Right cardiac atrium (tissue), 5 donors: ENCODE results near the gene HRH4. TPM values are rescaled to one million over a fixed set of nuclear protein-coding genes. Genes with fewer than 3 reads are reported as not detected.

Source experiments
- ATAC-seq, 2 donors: fragments of 200-7000 bp; cut with Tn5 transposase; one replicate each; pipeline versions ENCODE4 v1.8.0 to v1.9.1; 2020; ENCODE audit warnings: moderate library complexity in 2 of 2, mild to moderate bottlenecking in 1 of 2
- DNase-seq, 3 donors: peaks; one replicate each; pipeline ENCODE4 v3.0.0-alpha.2; 2020
- H3K27ac ChIP-seq: one replicate; pipeline ENCODE4 v1.5.1; 2013; ENCODE audit warnings: mild to moderate bottlenecking, low read length, control low read depth, moderate library complexity
- H3K27me3 ChIP-seq: one replicate; pipeline ENCODE4 v1.6.1; 2013; ENCODE audit not compliant: control insufficient read depth, insufficient read depth
- H3K4me1 ChIP-seq: one replicate; pipeline ENCODE4 v1.6.1; 2013; ENCODE audit warnings: low read length; ENCODE audit not compliant: control insufficient read depth, insufficient read depth
- H3K4me3 ChIP-seq: one replicate; pipeline ENCODE4 v1.5.1; 2013; ENCODE audit warnings: low read length, control low read depth
- H3K9me3 ChIP-seq: one replicate; pipeline ENCODE4 v1.6.1; 2013; ENCODE audit warnings: low read length; ENCODE audit not compliant: control insufficient read depth
- WGBS: extraction: QIAGEN DNeasy Blood & Tissue Kit; methylation state at CpG from one replicate; pipeline ENCODE4 v1.1.7; 2013; 5-methylcytosine and 5-hydroxymethylcytosine counted together
- intact Hi-C, 4 donors: fragments of 100-400 bp; cut with DNase I; formaldehyde crosslinking; loops; one replicate each; pipeline versions ENCODE4 v1.11.0 to v1.14.0; 2022 to 2023
- polyA plus RNA-seq: library from polyadenylated mRNA; stranded (reverse); fragments of 200-250 nt; gene quantifications from one replicate; pipeline ENCODE4 v1.2.3, GENCODE V29; 2013
- total RNA-seq, 4 donors: library from RNA; stranded (reverse); fragmentation: NEBNext Ultra II Directional; extraction: Animal tissue kit (Norgen Biotek cat#: 25700); gene quantifications; one replicate each; pipeline ENCODE4 v1.2.1, GENCODE V29; 2021
- donor health status: healthy with polysubstance abuse.
- donor health status: DM: no; HTN: yes; CAD: no.
- donor health status: DM: no; HTN: no; CAD: no.
- donor health status: DM: no; HTN: yes; CAD: no; lungs with severe emphysema.
- donor health status: DM: yes; HTN: yes; CAD: no.

Gene HRH4
- total and polyA plus RNA-seq, 5 donors, result not detected

- H3K27me3 ChIP-seq, result no peaks in the 10 kb centered on the region
Measured at GRCh38 chr18:24432618-24433017, 27.8 kb upstream of the HRH4 start.

GRCh38 chr18:24436939-24437338 lies 23.5 kb upstream of the HRH4 start:
- H3K27ac ChIP-seq, result no peak overlapping the region
- 83% methylated on average over 1 of the region's 1 CpG for WGBS
- H3K9me3 ChIP-seq, result no peaks in the 10 kb centered on the region
- no peak overlapping the region for H3K4me3 ChIP-seq
- H3K4me1 ChIP-seq, result no peaks in the 10 kb centered on the region
- DNase-seq, result no peak
- intact Hi-C loops, result no loop called here
- no peaks in the 10 kb centered on the region for H3K27me3 ChIP-seq
- no peak for ATAC-seq

More at GRCh38 chr18:24432618-24433017, 27.8 kb upstream of the HRH4 start:
- Histone ChIP-seq H3K27ac (no peak overlapping the region), H3K4me3 (no peak overlapping the region), H3K9me3 (no peaks in the 10 kb centered on the region), H3K4me1 (no peaks in the 10 kb centered on the region)
- ATAC-seq (no peak), DNase-seq (no peak)
- WGBS, result 95% methylated on average over 3 of the region's 3 CpGs
- intact Hi-C loops, result no loop called here

- no peak for DNase-seq
- H3K27me3 ChIP-seq, result no peaks in the 10 kb centered on the region
- ATAC-seq, result no peak
- H3K27ac ChIP-seq, result no peak overlapping the region
- no peak overlapping the region for H3K4me3 ChIP-seq
- intact Hi-C loops, result no loop called here
- no peaks in the 10 kb centered on the region for H3K4me1 ChIP-seq
- no peaks in the 10 kb centered on the region for H3K9me3 ChIP-seq
- 77% methylated on average over 2 of the region's 2 CpGs for WGBS
Measured at GRCh38 chr18:24443870-24444269, 16.6 kb upstream of the HRH4 start.

- no peaks in the 10 kb centered on the region for H3K27me3 ChIP-seq
- H3K4me3 ChIP-seq, result no peak overlapping the region
- intact Hi-C loops, result no loop called here
Measured at GRCh38 chr18:24446453-24446852, 14.0 kb upstream of the HRH4 start.

GRCh38 chr18:24446953-24447538 lies 13.4 kb upstream of the HRH4 start:
- DNase-seq, result no peak
- Histone ChIP-seq H3K27me3 (no peaks in the 10 kb centered on the region), H3K27ac (no peak overlapping the region), H3K4me1 (no peaks in the 10 kb centered on the region), H3K4me3 (no peak overlapping the region), H3K9me3 (no peaks in the 10 kb centered on the region)
- ATAC-seq, result no peak
- WGBS, result 89% methylated on average over 1 of the region's 1 CpG
- intact Hi-C loops, result no loop called here

More at GRCh38 chr18:24446453-24446852, 14.0 kb upstream of the HRH4 start:
- ATAC-seq (no peak), DNase-seq (no peak)
- whole genome bisulfite sequencing, result 92% methylated on average over 1 of the region's 1 CpG
- H3K27ac ChIP-seq, result no peak overlapping the region
- H3K9me3 ChIP-seq, result no peaks in the 10 kb centered on the region
- H3K4me1 ChIP-seq, result no peaks in the 10 kb centered on the region

GRCh38 chr18:24447961-24448360 lies 12.5 kb upstream of the HRH4 start:
- H3K27me3 ChIP-seq, result no peaks in the 10 kb centered on the region
- no peaks in the 10 kb centered on the region for H3K4me1 ChIP-seq
- ATAC-seq (no peak), DNase-seq (no peak)
- no peak overlapping the region for H3K4me3 ChIP-seq
- intact Hi-C loops, result no loop called here
- WGBS, result 93% methylated on average over 1 of the region's 1 CpG
- H3K27ac ChIP-seq, result no peak overlapping the region
- no peaks in the 10 kb centered on the region for H3K9me3 ChIP-seq

GRCh38 chr18:24456549-24456948 lies 3.9 kb upstream of the HRH4 start:
- Histone ChIP-seq H3K4me1 (no peaks in the 10 kb centered on the region), H3K27me3 (no peaks in the 10 kb centered on the region), H3K4me3 (no peak overlapping the region), H3K9me3 (no peaks in the 10 kb centered on the region), H3K27ac (no peak overlapping the region)
- intact Hi-C loops, result no loop called here
- ATAC-seq (no peak), DNase-seq (no peak)
- 93% methylated on average over 4 of the region's 4 CpGs for WGBS

GRCh38 chr18:24459772-24460171 lies 665 bp upstream of the HRH4 start:
- Histone ChIP-seq H3K27me3 (no peaks in the 10 kb centered on the region), H3K4me1 (no peaks in the 10 kb centered on the region), H3K4me3 (no peak overlapping the region), H3K27ac (no peak overlapping the region), H3K9me3 (no peaks in the 10 kb centered on the region)
- intact Hi-C loops, result no loop called here
- WGBS, result 83% methylated on average over 4 of the region's 4 CpGs
- ATAC-seq (no peak), DNase-seq (no peak)

GRCh38 chr18:24461996-24462395 lies 1.6 kb downstream of the HRH4 start:
- Histone ChIP-seq H3K9me3 (no peaks in the 10 kb centered on the region), H3K4me1 (no peaks in the 10 kb centered on the region), H3K27ac (no peak overlapping the region), H3K4me3 (no peak overlapping the region), H3K27me3 (no peaks in the 10 kb centered on the region)
- ATAC-seq (no peak), DNase-seq (no peak)
- WGBS, result 91% methylated on average over 8 of the region's 8 CpGs
- intact Hi-C loops, result no loop called here

GRCh38 chr18:24462838-24463775 lies 2.7 kb downstream of the HRH4 start:
- H3K4me3 ChIP-seq, result no peak overlapping the region
- H3K27ac ChIP-seq, result no peak overlapping the region
- 80% methylated on average over 5 of the region's 5 CpGs for WGBS
- ATAC-seq (no peak), DNase-seq (no peak)
- H3K27me3 ChIP-seq, result no peaks in the 10 kb centered on the region
- no peaks in the 10 kb centered on the region for H3K4me1 ChIP-seq
- intact Hi-C loops, result no loop called here
- H3K9me3 ChIP-seq, result no peaks in the 10 kb centered on the region

GRCh38 chr18:24465486-24465885 lies 5.0 kb downstream of the HRH4 start:
- H3K9me3 ChIP-seq, result no peaks in the 10 kb centered on the region
- no peak overlapping the region for H3K4me3 ChIP-seq
- no peaks in the 10 kb centered on the region for H3K27me3 ChIP-seq
- ATAC-seq, result no peak
- 80% methylated on average over 7 of the region's 7 CpGs for WGBS
- intact Hi-C loops, result no loop called here
- no peak for DNase-seq
- no peaks in the 10 kb centered on the region for H3K4me1 ChIP-seq
- H3K27ac ChIP-seq, result no peak overlapping the region
